GM23338 (cell line): ENCODE results near the gene PDSS2. TPM values are rescaled to one million over a fixed set of nuclear protein-coding genes. Genes with fewer than 3 reads are reported as not detected.

Experiments used
- ATAC-seq: fragments of 200-7000 bp; cut with Tn5 transposase; 3 replicates; pipeline ENCODE4 v1.9.1; 2020
- DNase-seq: peaks from one replicate; pipeline ENCODE4 v3.0.0-alpha.2; 2015; ENCODE audit warnings: low spot score
- H2AFZ ChIP-seq: fragments of 200-600 bp; sonication (generic); 2 replicates; pipeline ENCODE4 v1.8.0; 2016; ENCODE audit warnings: antibody characterized with exemption, mild to moderate bottlenecking, moderate library complexity
- H3F3A ChIP-seq: fragments of 200-600 bp; sonication (generic); replicated peaks from 2 replicates; pipeline ENCODE4 v1.8.0; 2017; ENCODE audit warnings: antibody characterized with exemption, mixed run types, low read depth
- H3K27ac ChIP-seq: fragments of 200-600 bp; sonication (generic); 2 replicates; pipeline ENCODE4 v1.6.1; 2016; ENCODE audit warnings: low read depth
- H3K27me3 ChIP-seq: fragments of 200-600 bp; sonication (generic); 2 replicates; pipeline ENCODE4 v1.8.0; 2016; ENCODE audit warnings: mild to moderate bottlenecking, mixed run types, moderate library complexity; ENCODE audit not compliant: insufficient read depth
- H3K36me3 ChIP-seq: fragments of 200-600 bp; sonication (generic); 2 replicates; pipeline ENCODE4 v1.8.0; 2016; ENCODE audit warnings: mild to moderate bottlenecking; ENCODE audit not compliant: insufficient read depth
- H3K4me1 ChIP-seq: fragments of 200-600 bp; sonication (generic); 2 replicates; pipeline ENCODE4 v1.8.0; 2016; ENCODE audit warnings: mild to moderate bottlenecking, moderate library complexity; ENCODE audit not compliant: insufficient read depth
- H3K4me2 ChIP-seq: fragments of 200-600 bp; sonication (generic); 2 replicates; pipeline ENCODE4 v1.7.1; 2017; ENCODE audit warnings: mixed run types
- H3K4me3 ChIP-seq: fragments of 200-600 bp; sonication (generic); 2 replicates; pipeline ENCODE4 v1.6.1; 2016; ENCODE audit warnings: mixed run types
- H3K79me2 ChIP-seq: fragments of 200-600 bp; sonication (generic); replicated peaks from 2 replicates; pipeline ENCODE4 v1.8.0; 2017; ENCODE audit warnings: mild to moderate bottlenecking; ENCODE audit not compliant: insufficient read depth
- H3K9me2 ChIP-seq: fragments of 200-600 bp; sonication (generic); 2 replicates; pipeline ENCODE4 v1.8.0; 2017; ENCODE audit not compliant: insufficient read depth
- H4K20me1 ChIP-seq: fragments of 200-600 bp; sonication (generic); replicated peaks from 2 replicates; pipeline ENCODE4 v1.8.0; 2017; ENCODE audit warnings: mild to moderate bottlenecking; ENCODE audit not compliant: insufficient read depth
- H3K27ac Mint-ChIP-seq: 2 replicates; pipeline ENCODE4 v1.8.0; 2020; ENCODE audit warnings: inconsistent platforms, mild to moderate bottlenecking, moderate library complexity, mixed read lengths
- H3K27me3 Mint-ChIP-seq: 3 replicates; pipeline ENCODE4 v1.8.0; 2022; ENCODE audit warnings: low read depth, mild to moderate bottlenecking, moderate library complexity, mixed read lengths, inconsistent platforms; ENCODE audit not compliant: insufficient read depth, poor library complexity
- H3K36me3 Mint-ChIP-seq: 3 replicates; pipeline ENCODE4 v1.8.0; 2021; ENCODE audit warnings: low read depth, mild to moderate bottlenecking, inconsistent platforms, moderate library complexity, mixed read lengths
- H3K4me1 Mint-ChIP-seq: 3 replicates; pipeline ENCODE4 v1.8.0; 2020; ENCODE audit warnings: mild to moderate bottlenecking, inconsistent platforms, mixed read lengths
- H3K4me3 Mint-ChIP-seq: 3 replicates; pipeline ENCODE4 v1.8.0; 2021; ENCODE audit warnings: moderate library complexity, mild to moderate bottlenecking, inconsistent platforms, mixed read lengths
- H3K9me3 Mint-ChIP-seq: 3 replicates; pipeline ENCODE4 v1.8.0; 2020; ENCODE audit warnings: moderate library complexity, mild to moderate bottlenecking, inconsistent platforms, mixed read lengths
- EZH2 ChIP-seq: fragments of 200-600 bp; sonication (generic); IDR thresholded peaks from one replicate; pipeline ENCODE4 v1.8.0; 2017; ENCODE audit warnings: antibody characterized with exemption, mild to moderate bottlenecking, low read depth; ENCODE audit not compliant: unreplicated experiment
- JUNB ChIP-seq: IDR thresholded peaks from one replicate; pipeline ENCODE4 v1.6.1; 2016; ENCODE audit warnings: antibody characterized with exemption; ENCODE audit not compliant: unreplicated experiment
- ZNF114 ChIP-seq: fragments of 250-450 bp; sonication (Bioruptor Pico); IDR thresholded peaks from 2 replicates; pipeline ENCODE4 v1.5.0; 2020; ENCODE audit warnings: mild to moderate bottlenecking, moderate library complexity
- polyA plus RNA-seq: library from polyadenylated mRNA; unstranded; fragments of >200 nt; fragmentation: Nextera tagmentation; extraction: Ambion mirVana; gene quantifications from 2 replicates; pipeline ENCODE4 v1.2.1, GENCODE V29; 2016
- total RNA-seq: library from RNA; depleted of rRNA; stranded (reverse); fragments of >200 nt; shearing (Covaris generic); gene quantifications from 2 replicates; pipeline ENCODE4 v1.2.3, GENCODE V29; 2014
- TF ChIP-seq, protein P1 (sequence below): IDR thresholded peaks from one replicate; pipeline ENCODE4 v1.6.1; 2018; ENCODE audit warnings: antibody characterized with exemption; ENCODE audit not compliant: unreplicated experiment
- TF ChIP-seq, protein P2 (sequence below): fragments of 250-450 bp; sonication (Bioruptor Pico); IDR thresholded peaks from 2 replicates; pipeline ENCODE4 v1.5.0; 2020; ENCODE audit warnings: mild to moderate bottlenecking, moderate library complexity

Gene PDSS2
- total and polyA plus RNA-seq, 2 experiments from 2014 or later, result 7.3 to 16.7 TPM

DNA sequence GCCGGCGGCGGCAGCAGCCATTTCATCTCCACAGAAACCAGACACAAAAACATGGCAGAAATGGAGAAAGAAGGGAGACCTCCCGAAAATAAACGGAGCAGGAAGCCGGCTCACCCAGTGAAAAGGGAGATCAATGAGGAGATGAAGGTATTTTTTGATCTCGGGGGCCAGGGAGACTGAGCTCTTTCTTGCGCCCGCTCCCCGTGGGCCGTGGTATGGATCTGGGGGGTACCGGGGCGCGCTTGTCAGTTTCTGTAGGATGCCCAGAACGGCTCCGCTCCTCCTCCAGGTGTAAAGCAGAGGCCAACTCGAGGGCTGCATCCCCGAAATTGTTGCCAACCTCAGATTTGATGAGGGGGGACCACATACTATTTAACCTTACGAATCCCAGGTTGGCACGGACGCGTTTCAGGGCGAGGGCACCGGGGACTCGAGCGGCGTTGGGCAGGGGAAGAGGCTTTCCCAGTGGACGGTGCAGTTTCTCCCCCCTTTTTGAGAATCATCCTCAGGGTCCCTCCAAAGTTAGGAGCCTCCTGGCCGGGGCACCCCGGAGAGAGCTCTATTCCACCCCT, 31.3 kb upstream of the PDSS2 start:
- ATAC-seq, result peak; percentile 4
- Histone ChIP-seq H3K79me2 (0 out of 2 replicates have a peak, but pooled peaks cover 5% of the 10 kb centered on the region), H3K4me2 (peak overlapping the region; percentile 94), H3K36me3 (no peaks in the 10 kb centered on the region), H3K27me3 (peaks cover 73% of the 10 kb centered on the region), H2AFZ (peak overlapping the region; percentile 97), H4K20me1 (no peaks in the 10 kb centered on the region), H3K4me3 (peak overlapping the region; percentile 94), H3K9me2 (no peaks in the 10 kb centered on the region), H3F3A (0 out of 2 replicates have a peak, but pooled peaks cover 9% of the 10 kb centered on the region), H3K4me1 (peaks cover 35% of the 10 kb centered on the region), H3K27ac (no peak overlapping the region)
- Mint-ChIP-seq H3K27ac (no peak overlapping the region), H3K27me3 (peaks cover 36% of the 10 kb centered on the region), H3K4me3 (no peak overlapping the region; the same call in 2 of the 3 replicates), H3K36me3 (no peaks in the 10 kb centered on the region; the same call in 2 of the 3 replicates), H3K9me3 (no peaks in the 10 kb centered on the region; the same call in 2 of the 3 replicates), H3K4me1 (peaks cover 14% of the 10 kb centered on the region)
- TF ChIP-seq, protein P1, sequence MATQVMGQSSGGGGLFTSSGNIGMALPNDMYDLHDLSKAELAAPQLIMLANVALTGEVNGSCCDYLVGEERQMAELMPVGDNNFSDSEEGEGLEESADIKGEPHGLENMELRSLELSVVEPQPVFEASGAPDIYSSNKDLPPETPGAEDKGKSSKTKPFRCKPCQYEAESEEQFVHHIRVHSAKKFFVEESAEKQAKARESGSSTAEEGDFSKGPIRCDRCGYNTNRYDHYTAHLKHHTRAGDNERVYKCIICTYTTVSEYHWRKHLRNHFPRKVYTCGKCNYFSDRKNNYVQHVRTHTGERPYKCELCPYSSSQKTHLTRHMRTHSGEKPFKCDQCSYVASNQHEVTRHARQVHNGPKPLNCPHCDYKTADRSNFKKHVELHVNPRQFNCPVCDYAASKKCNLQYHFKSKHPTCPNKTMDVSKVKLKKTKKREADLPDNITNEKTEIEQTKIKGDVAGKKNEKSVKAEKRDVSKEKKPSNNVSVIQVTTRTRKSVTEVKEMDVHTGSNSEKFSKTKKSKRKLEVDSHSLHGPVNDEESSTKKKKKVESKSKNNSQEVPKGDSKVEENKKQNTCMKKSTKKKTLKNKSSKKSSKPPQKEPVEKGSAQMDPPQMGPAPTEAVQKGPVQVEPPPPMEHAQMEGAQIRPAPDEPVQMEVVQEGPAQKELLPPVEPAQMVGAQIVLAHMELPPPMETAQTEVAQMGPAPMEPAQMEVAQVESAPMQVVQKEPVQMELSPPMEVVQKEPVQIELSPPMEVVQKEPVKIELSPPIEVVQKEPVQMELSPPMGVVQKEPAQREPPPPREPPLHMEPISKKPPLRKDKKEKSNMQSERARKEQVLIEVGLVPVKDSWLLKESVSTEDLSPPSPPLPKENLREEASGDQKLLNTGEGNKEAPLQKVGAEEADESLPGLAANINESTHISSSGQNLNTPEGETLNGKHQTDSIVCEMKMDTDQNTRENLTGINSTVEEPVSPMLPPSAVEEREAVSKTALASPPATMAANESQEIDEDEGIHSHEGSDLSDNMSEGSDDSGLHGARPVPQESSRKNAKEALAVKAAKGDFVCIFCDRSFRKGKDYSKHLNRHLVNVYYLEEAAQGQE, result no peak
- TF ChIP-seq, protein P2, sequence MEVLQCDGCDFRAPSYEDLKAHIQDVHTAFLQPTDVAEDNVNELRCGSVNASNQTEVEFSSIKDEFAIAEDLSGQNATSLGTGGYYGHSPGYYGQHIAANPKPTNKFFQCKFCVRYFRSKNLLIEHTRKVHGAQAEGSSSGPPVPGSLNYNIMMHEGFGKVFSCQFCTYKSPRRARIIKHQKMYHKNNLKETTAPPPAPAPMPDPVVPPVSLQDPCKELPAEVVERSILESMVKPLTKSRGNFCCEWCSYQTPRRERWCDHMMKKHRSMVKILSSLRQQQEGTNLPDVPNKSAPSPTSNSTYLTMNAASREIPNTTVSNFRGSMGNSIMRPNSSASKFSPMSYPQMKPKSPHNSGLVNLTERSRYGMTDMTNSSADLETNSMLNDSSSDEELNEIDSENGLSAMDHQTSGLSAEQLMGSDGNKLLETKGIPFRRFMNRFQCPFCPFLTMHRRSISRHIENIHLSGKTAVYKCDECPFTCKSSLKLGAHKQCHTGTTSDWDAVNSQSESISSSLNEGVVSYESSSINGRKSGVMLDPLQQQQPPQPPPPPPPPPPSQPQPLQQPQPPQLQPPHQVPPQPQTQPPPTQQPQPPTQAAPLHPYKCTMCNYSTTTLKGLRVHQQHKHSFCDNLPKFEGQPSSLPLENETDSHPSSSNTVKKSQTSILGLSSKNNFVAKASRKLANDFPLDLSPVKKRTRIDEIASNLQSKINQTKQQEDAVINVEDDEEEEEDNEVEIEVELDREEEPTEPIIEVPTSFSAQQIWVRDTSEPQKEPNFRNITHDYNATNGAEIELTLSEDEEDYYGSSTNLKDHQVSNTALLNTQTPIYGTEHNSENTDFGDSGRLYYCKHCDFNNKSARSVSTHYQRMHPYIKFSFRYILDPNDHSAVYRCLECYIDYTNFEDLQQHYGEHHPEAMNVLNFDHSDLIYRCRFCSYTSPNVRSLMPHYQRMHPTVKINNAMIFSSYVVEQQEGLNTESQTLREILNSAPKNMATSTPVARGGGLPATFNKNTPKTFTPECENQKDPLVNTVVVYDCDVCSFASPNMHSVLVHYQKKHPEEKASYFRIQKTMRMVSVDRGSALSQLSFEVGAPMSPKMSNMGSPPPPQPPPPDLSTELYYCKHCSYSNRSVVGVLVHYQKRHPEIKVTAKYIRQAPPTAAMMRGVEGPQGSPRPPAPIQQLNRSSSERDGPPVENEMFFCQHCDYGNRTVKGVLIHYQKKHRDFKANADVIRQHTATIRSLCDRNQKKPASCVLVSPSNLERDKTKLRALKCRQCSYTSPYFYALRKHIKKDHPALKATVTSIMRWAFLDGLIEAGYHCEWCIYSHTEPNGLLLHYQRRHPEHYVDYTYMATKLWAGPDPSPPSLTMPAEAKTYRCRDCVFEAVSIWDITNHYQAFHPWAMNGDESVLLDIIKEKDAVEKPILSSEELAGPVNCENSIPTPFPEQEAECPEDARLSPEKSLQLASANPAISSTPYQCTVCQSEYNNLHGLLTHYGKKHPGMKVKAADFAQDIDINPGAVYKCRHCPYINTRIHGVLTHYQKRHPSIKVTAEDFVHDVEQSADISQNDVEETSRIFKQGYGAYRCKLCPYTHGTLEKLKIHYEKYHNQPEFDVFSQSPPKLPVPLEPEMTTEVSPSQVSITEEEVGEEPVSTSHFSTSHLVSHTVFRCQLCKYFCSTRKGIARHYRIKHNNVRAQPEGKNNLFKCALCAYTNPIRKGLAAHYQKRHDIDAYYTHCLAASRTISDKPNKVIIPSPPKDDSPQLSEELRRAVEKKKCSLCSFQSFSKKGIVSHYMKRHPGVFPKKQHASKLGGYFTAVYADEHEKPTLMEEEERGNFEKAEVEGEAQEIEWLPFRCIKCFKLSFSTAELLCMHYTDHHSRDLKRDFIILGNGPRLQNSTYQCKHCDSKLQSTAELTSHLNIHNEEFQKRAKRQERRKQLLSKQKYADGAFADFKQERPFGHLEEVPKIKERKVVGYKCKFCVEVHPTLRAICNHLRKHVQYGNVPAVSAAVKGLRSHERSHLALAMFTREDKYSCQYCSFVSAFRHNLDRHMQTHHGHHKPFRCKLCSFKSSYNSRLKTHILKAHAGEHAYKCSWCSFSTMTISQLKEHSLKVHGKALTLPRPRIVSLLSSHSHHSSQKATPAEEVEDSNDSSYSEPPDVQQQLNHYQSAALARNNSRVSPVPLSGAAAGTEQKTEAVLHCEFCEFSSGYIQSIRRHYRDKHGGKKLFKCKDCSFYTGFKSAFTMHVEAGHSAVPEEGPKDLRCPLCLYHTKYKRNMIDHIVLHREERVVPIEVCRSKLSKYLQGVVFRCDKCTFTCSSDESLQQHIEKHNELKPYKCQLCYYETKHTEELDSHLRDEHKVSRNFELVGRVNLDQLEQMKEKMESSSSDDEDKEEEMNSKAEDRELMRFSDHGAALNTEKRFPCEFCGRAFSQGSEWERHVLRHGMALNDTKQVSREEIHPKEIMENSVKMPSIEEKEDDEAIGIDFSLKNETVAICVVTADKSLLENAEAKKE (CRISPR knock-in tag), result no peak
- TF ChIP-seq JUNB (no peak), ZNF114 (CRISPR knock-in tag) (no peak), EZH2 (peak; percentile 62)
- no peak for DNase-seq
